ENCODE measurements around the gene ZFAND3. TPM values are rescaled to one million over a fixed set of nuclear protein-coding genes. Genes with fewer than 3 reads are reported as not detected.
"Not testable (repeated sequence)": the region's sequence is repeated elsewhere in the genome, so short reads cannot be mapped to it uniquely, and the experiment has no call there.

The ZFAND3 gene
- total and polyA plus RNA-seq, 9 donors, result 16.6 to 220 (median 51.9) TPM

DNA sequence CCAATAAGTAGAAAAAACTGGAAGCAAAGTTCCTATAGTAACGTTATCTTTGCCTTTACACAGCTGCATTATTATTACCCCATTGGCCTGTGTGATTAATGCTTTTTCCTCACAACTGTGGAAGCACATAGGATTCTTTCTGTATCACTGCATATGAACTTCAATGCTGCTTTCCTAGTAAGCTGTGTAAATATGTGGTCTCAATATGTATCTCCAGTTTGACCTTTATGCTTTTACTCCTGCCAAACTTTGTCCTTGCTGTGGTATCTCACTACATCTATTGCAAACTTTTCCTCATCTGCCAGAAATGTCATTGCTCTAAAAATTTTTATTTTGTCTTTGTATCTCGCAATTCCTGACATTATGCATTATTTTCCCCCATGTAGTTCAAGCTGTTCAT is 168.6 kb downstream of the ZFAND3 start:
- no peak for TF ChIP-seq POLR2A (IDR thresholded peaks at IDR 0.05)
- no peak for TF ChIP-seq EP300 (IDR thresholded peaks at IDR 0.05)
- TF ChIP-seq, protein P1, sequence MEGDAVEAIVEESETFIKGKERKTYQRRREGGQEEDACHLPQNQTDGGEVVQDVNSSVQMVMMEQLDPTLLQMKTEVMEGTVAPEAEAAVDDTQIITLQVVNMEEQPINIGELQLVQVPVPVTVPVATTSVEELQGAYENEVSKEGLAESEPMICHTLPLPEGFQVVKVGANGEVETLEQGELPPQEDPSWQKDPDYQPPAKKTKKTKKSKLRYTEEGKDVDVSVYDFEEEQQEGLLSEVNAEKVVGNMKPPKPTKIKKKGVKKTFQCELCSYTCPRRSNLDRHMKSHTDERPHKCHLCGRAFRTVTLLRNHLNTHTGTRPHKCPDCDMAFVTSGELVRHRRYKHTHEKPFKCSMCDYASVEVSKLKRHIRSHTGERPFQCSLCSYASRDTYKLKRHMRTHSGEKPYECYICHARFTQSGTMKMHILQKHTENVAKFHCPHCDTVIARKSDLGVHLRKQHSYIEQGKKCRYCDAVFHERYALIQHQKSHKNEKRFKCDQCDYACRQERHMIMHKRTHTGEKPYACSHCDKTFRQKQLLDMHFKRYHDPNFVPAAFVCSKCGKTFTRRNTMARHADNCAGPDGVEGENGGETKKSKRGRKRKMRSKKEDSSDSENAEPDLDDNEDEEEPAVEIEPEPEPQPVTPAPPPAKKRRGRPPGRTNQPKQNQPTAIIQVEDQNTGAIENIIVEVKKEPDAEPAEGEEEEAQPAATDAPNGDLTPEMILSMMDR (IDR thresholded peaks at IDR 0.05), result no peak
- H3K9me3 ChIP-seq, result no peaks in the 10 kb centered on the region
- no peak overlapping the region for H3K27ac ChIP-seq
- intact Hi-C loops (cut with DNase I), result no loop called here
- no peaks in the 10 kb centered on the region for H3K36me3 ChIP-seq
- 14 to 34% (median 22%) methylated on average over 2 of the region's 2 CpGs for WGBS, 3 donors
- peaks cover 10% of the 10 kb centered on the region for H3K4me1 ChIP-seq (ENCODE audit: insufficient read depth)
- H3K4me3 ChIP-seq, result no peak overlapping the region
- DNase-seq, result no peak
- H3K27me3 ChIP-seq, result no peaks in the 10 kb centered on the region

DNA sequence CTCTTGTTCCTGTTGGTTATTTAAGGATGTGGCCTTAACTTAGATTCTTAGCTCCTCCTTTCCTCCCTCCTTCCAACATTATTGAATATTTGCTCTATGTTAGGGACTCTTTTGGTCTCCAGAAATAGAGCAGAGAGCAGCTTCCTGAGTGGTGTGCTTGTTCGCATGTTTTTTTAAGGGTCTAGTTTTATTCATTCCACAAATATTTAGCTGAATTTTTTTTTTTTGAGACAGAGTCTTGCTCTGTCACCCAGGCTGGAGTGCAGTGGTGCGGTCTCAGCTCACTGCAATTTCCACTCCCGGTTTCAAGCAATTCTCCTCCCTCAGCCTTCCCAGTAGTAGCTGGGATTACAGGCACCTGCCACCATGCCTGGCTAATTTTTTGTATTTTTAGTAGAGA is 169.2 kb downstream of the ZFAND3 start:
- Histone ChIP-seq H3K36me3 (no peaks in the 10 kb centered on the region), H3K27ac (no peak overlapping the region), H3K27me3 (no peaks in the 10 kb centered on the region), H3K9me3 (no peaks in the 10 kb centered on the region), H3K4me3 (no peak overlapping the region), H3K4me1 (ENCODE audit: insufficient read depth) (peaks cover 10% of the 10 kb centered on the region)
- WGBS, 3 donors, result 30 to 32% (median 30%) methylated on average over 3 of the region's 3 CpGs
- TF ChIP-seq, protein P1 (IDR thresholded peaks at IDR 0.05), result no peak
- TF ChIP-seq POLR2A (IDR thresholded peaks at IDR 0.05) (no peak), EP300 (IDR thresholded peaks at IDR 0.05) (no peak)
- no peak for DNase-seq
- intact Hi-C loops (cut with DNase I), result no loop called here

DNA sequence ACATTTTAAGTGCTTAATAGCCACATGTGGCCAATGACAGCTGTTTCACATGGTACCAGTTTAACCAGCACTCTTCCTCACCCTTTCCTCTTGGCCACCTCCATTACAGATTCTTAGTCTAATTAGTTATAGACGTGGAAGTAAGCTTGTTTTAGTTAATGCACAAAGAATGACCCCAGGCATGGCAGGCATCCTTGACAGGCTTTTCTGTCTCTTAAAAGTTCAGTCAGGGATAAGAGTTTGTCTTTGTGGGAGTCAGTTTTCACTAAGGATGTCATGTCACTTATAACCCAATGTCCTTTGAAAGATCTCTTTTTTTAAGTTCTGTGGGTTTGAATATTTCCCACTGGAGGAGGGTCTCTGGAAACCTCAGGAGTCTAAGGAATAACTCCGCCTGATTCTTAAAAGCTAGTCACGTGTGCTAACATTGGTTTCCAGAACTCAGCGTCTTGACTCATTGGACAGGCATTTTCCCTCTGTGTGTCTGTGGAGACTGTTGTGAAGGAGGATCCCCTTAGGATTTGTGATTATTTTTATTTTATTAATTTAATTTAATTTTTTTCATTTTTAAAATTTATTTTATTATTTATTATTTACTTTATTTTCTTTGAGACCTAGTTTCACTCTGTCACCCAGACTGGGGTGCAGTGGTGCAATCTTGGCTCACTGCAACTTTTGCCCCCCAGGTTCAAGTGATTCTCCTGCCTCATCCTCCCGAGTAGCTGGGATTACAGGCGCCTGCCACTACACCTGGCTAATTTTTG is 171.4 kb downstream of the ZFAND3 start:
- no peaks in the 10 kb centered on the region for H3K36me3 ChIP-seq
- intact Hi-C loops (cut with DNase I), result loop anchor here in 1 of 4 donors (5.0 kb wide), 1 partner anchor 1861 kb away; no protein-coding TSS in a partner anchor
- WGBS, 3 donors, result 30 to 40% (median 35%) methylated on average over 6 of the region's 6 CpGs
- H3K27me3 ChIP-seq, result no peaks in the 10 kb centered on the region
- TF ChIP-seq POLR2A (IDR thresholded peaks at IDR 0.05), result no peak
- TF ChIP-seq, protein P1 (IDR thresholded peaks at IDR 0.05), result no peak
- TF ChIP-seq EP300 (IDR thresholded peaks at IDR 0.05), result no peak
- H3K4me1 ChIP-seq (ENCODE audit: insufficient read depth), result peaks cover 12% of the 10 kb centered on the region
- H3K4me3 ChIP-seq, result no peak overlapping the region
- no peaks in the 10 kb centered on the region for H3K9me3 ChIP-seq
- peak overlapping the region in 1 of 2 donors; percentile 31 for H3K27ac ChIP-seq
- DNase-seq, result peak in 1 of 5 donors; percentile 59

DNA sequence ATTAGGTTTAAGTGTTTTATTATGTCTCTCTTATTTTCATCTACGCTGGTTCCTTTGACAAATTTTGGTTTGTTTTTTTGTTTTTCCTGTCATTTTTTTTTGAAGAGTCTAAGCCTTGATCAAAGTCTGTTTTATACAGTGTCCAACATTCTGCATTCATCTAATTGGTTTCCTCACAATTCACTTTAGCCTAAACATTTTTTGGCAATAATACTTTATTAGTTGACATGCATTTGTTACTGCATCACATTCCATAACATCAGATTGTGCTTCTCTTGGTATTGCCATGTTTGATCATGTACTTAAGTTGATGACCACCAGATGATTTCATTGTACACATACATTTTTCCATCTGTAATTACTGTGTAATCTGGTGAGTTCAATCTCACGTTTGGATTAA is 173.2 kb downstream of the ZFAND3 start:
- Histone ChIP-seq H3K36me3 (no peaks in the 10 kb centered on the region), H3K9me3 (no peaks in the 10 kb centered on the region), H3K27ac (no peak overlapping the region), H3K27me3 (no peaks in the 10 kb centered on the region), H3K4me1 (ENCODE audit: insufficient read depth) (peaks cover 10% of the 10 kb centered on the region), H3K4me3 (no peak overlapping the region)
- TF ChIP-seq, protein P1 (IDR thresholded peaks at IDR 0.05), result no peak
- TF ChIP-seq POLR2A (IDR thresholded peaks at IDR 0.05) (no peak), EP300 (IDR thresholded peaks at IDR 0.05) (no peak)
- intact Hi-C loops (cut with DNase I), result loop anchor here in 1 of 4 donors (5.0 kb wide), 1 partner anchor 1860 kb away; no protein-coding TSS in a partner anchor
- DNase-seq, result no peak
- WGBS, 3 donors, result 81 to 85% (median 84%) methylated on average over 2 of the region's 2 CpGs

DNA sequence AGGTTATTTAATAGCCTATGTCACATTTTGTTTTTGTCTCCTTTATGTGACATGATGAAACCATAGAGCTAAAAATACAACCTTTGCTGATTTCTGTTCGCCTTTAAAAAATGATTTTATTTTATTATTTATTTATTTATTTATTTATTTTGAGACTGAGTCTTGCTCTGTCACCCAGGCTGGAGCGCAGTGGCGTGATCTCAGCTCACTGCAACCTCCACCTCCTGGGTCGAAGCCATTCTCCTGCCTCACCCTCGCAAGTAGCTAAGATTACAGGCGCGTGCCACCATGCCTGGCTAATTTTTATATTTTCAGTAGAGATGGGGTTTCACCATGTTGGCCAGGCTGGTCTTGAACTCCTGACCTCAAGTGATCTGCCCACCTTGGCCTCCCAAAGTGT is 173.7 kb downstream of the ZFAND3 start:
- H3K27ac ChIP-seq, H3K36me3 ChIP-seq, H3K9me3 ChIP-seq, H3K4me3 ChIP-seq, H3K27me3 ChIP-seq, DNase-seq: not testable (repeated sequence)
- WGBS, 3 donors, result 95 to 96% (median 96%) methylated on average over 7 of the region's 7 CpGs
- H3K4me1 ChIP-seq (ENCODE audit: insufficient read depth), result peaks cover 10% of the 10 kb centered on the region
- intact Hi-C loops (cut with DNase I), result loop anchor here in 1 of 4 donors (5.0 kb wide), 1 partner anchor 1859 kb away; no protein-coding TSS in a partner anchor
